Astrocyte of the spinal cord (primary cell): ENCODE measurements around the gene BRPF1.

Experiments
- DNase-seq: peaks from one replicate; pipeline ENCODE4 v3.0.0; 2011; ENCODE audit warnings: low read depth, low spot score
- H3K4me3 ChIP-seq: 2 replicates; pipeline ENCODE4 v1.5.1; 2011; ENCODE audit warnings: low read depth, mild to moderate bottlenecking, low read length, moderate library complexity
- in situ Hi-C: cut with HindIII; loops from 2 replicates; pipeline ENCODE4 v1.10.0; 2017; ENCODE audit warnings: low sequenced_read_pairs
- TF ChIP-seq, protein P1 (sequence below): IDR thresholded peaks from 2 replicates; pipeline ENCODE4 v1.5.1; 2012; ENCODE audit warnings: low read depth, mild to moderate bottlenecking, low read length, inconsistent platforms

BRPF1 gene

GRCh38 chr3:9760779-9761505 is 29.4 kb downstream of the BRPF1 start:
- H3K4me3 ChIP-seq = no peak overlapping the region
- no peak for DNase-seq
- TF ChIP-seq, protein P1, sequence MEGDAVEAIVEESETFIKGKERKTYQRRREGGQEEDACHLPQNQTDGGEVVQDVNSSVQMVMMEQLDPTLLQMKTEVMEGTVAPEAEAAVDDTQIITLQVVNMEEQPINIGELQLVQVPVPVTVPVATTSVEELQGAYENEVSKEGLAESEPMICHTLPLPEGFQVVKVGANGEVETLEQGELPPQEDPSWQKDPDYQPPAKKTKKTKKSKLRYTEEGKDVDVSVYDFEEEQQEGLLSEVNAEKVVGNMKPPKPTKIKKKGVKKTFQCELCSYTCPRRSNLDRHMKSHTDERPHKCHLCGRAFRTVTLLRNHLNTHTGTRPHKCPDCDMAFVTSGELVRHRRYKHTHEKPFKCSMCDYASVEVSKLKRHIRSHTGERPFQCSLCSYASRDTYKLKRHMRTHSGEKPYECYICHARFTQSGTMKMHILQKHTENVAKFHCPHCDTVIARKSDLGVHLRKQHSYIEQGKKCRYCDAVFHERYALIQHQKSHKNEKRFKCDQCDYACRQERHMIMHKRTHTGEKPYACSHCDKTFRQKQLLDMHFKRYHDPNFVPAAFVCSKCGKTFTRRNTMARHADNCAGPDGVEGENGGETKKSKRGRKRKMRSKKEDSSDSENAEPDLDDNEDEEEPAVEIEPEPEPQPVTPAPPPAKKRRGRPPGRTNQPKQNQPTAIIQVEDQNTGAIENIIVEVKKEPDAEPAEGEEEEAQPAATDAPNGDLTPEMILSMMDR = no peak
- in situ Hi-C loops = no loop called here

DNA sequence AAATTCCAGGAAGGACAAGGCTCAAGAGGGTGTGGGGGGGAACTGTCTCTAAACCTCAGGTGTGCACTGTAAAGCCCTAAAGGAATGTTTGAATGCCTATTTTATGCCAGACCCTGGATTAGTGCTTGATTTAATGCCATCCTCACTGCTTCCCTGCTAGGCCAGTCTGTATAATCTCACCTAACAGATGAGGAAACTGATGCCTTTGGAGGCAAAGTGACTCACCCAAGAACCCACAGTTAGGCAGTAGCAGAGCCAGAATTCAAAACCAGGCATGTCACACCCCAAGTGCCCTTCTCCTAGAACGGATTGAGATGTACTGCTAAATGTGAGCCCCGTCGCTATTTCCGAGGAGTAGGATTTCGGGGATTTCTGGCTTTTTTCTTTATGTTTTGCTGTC is 30.4 kb downstream of the BRPF1 start:
- TF ChIP-seq, protein P1 = no peak
- in situ Hi-C loops = no loop called here
- DNase-seq = no peak
- no peak overlapping the region for H3K4me3 ChIP-seq

DNA sequence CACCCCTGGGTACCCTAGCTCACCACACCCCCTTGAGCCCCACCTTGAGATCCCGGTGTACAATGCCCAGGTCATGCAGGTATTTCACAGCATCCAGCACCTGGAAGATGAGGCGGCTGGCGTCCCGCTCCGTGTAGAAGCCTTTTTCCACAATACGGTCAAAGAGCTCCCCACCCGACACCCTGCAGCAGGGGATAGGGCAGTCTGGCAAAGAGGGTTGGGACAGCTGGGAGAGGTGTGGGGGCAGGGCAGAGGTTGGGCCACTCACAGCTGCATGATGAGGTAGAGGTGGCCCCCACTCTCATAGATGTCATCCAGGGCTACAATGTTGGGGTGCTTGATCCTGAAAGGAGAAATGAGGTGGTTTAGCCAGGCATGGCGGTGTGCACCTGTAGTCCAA is 31.3 kb downstream of the BRPF1 start:
- DNase-seq = no peak
- TF ChIP-seq, protein P1 = no peak
- H3K4me3 ChIP-seq = no peak overlapping the region
- in situ Hi-C loops = no loop called here

- no peak for DNase-seq
- in situ Hi-C loops = no loop called here
- H3K4me3 ChIP-seq = no peak overlapping the region
- TF ChIP-seq, protein P1 = no peak
These were observed 34.3 kb downstream of the BRPF1 start for GRCh38 chr3:9765865-9766264.

GRCh38 chr3:9767418-9767817 is 35.9 kb downstream of the BRPF1 start:
- no peak overlapping the region for H3K4me3 ChIP-seq

GRCh38 chr3:9768141-9768775 is 36.7 kb downstream of the BRPF1 start:
- in situ Hi-C loops = no loop called here
- DNase-seq = no peak
- TF ChIP-seq, protein P1 = no peak
- no peak overlapping the region for H3K4me3 ChIP-seq

More at GRCh38 chr3:9767418-9767817, 35.9 kb downstream of the BRPF1 start:
- TF ChIP-seq, protein P1 = no peak
- in situ Hi-C loops = no loop called here
- no peak for DNase-seq
